HEK293 (cell line): ENCODE measurements around the gene MAGEC2.

ENCODE experiments used
- CTCF ChIA-PET: fragments of 350-600 bp; formaldehyde crosslinking; extraction: SDS; loops from one replicate; lab custom pipeline; 2021; ENCODE audit warnings: antibody characterized with exemption; lab: Yijun Ruan, JAX
- POLR2A ChIA-PET: fragments of 300-600 bp; formaldehyde crosslinking; extraction: SDS; loops from one replicate; lab custom pipeline; 2020; ENCODE audit warnings: antibody characterized with exemption, inconsistent platforms; lab: Yijun Ruan, JAX
- H3K27ac ChIP-seq: fragments of 200-500 bp; sonication (Bioruptor generic); 2 replicates; pipeline ENCODE4 v1.5.1; 2014; ENCODE audit warnings: low read depth, low read length, control low read depth, inconsistent platforms; ENCODE audit errors: extremely low read depth
- H3K36me3 ChIP-seq, 2 experiments: fragments of 200-500 bp in 1 of 2; sonication (Bioruptor generic) in 1 of 2; 1 replicate in 1 of 2; 2 replicates in 1 of 2; pipeline ENCODE4 v1.5.1; 2014 to 2017; ENCODE audit warnings: inconsistent platforms in 2 of 2, low read length in 2 of 2; ENCODE audit not compliant: control insufficient read depth in 2 of 2, insufficient read depth in 1 of 2
- H3K4me1 ChIP-seq: fragments of 200-500 bp; sonication (Bioruptor generic); 2 replicates; pipeline ENCODE4 v1.5.1; 2014; ENCODE audit warnings: mild to moderate bottlenecking, low read length, inconsistent platforms; ENCODE audit not compliant: control insufficient read depth, insufficient read depth
- H3K4me3 ChIP-seq: 2 replicates; pipeline ENCODE4 v1.5.1; 2011; ENCODE audit warnings: low read depth, mild to moderate bottlenecking, control low read depth, low read length, moderate library complexity
- H3K9me3 ChIP-seq: fragments of 200-500 bp; sonication (Bioruptor generic); 2 replicates; pipeline ENCODE4 v1.5.1; 2014; ENCODE audit warnings: low read depth, low read length, inconsistent platforms; ENCODE audit not compliant: control insufficient read depth, insufficient read depth
- IKZF3 ChIP-seq: fragments of 450-650 bp; IDR thresholded peaks from 2 replicates; pipeline ENCODE4 v1.5.0; 2018; ENCODE audit warnings: missing biosample characterization, mild to moderate bottlenecking, missing genetic modification characterization, moderate library complexity
- PBX3 ChIP-seq: sonication (generic); formaldehyde crosslinking; IDR thresholded peaks from 2 replicates; pipeline ENCODE4 v1.8.1; 2022; ENCODE audit warnings: mild to moderate bottlenecking, moderate library complexity, missing genetic modification reagents
- SALL2 ChIP-seq: fragments of 450-650 bp; formaldehyde crosslinking; IDR thresholded peaks from 2 replicates; pipeline ENCODE4 v1.5.0; 2017; ENCODE audit warnings: missing biosample characterization, mild to moderate bottlenecking, missing genetic modification characterization, borderline replicate concordance
- ZNF155 ChIP-seq: fragments of 450-650 bp; formaldehyde crosslinking; IDR thresholded peaks from 2 replicates; pipeline ENCODE4 v1.5.1; 2016; ENCODE audit warnings: missing biosample characterization, missing genetic modification characterization
- ZNF184 ChIP-seq: fragments of 450-650 bp; IDR thresholded peaks from 2 replicates; pipeline ENCODE4 v1.5.1; 2018; ENCODE audit warnings: missing biosample characterization, mild to moderate bottlenecking, missing genetic modification characterization
- ZNF24 ChIP-seq: fragments of 450-650 bp; formaldehyde crosslinking; IDR thresholded peaks from 2 replicates; pipeline ENCODE4 v1.5.1; 2016; ENCODE audit warnings: missing biosample characterization, missing genetic modification characterization
- ZNF423 ChIP-seq: fragments of 450-650 bp; formaldehyde crosslinking; IDR thresholded peaks from 2 replicates; pipeline ENCODE4 v1.5.1; 2016; ENCODE audit warnings: missing biosample characterization, missing genetic modification characterization
- ZNF529 ChIP-seq: fragments of 450-650 bp; formaldehyde crosslinking; IDR thresholded peaks from 2 replicates; pipeline ENCODE4 v1.5.1; 2017; ENCODE audit warnings: missing genetic modification characterization, missing biosample characterization; ENCODE audit not compliant: insufficient replicate concordance
- ZNF707 ChIP-seq: fragments of 450-650 bp; formaldehyde crosslinking; IDR thresholded peaks from 2 replicates; pipeline ENCODE4 v1.5.1; 2016; ENCODE audit warnings: missing biosample characterization, missing genetic modification characterization
- ZSCAN18 ChIP-seq: fragments of 450-650 bp; formaldehyde crosslinking; IDR thresholded peaks from 2 replicates; pipeline ENCODE4 v1.5.1; 2016; ENCODE audit warnings: missing biosample characterization, missing genetic modification characterization

MAGEC2 gene

GRCh38 chrX:142156567-142156966, 48.5 kb downstream of the MAGEC2 start:
- no peaks in the 10 kb centered on the region for H3K9me3 ChIP-seq
- TF ChIP-seq ZNF155 (tag by site-specific recombination) = no peak
- TF ChIP-seq ZNF184 (tag by site-specific recombination) = no peak
- no peak for TF ChIP-seq IKZF3 (tag by site-specific recombination)
- TF ChIP-seq PBX3 (CRISPR knock-in tag) = no peak
- TF ChIP-seq ZNF24 (tag by site-specific recombination) = no peak
- TF ChIP-seq ZNF529 = no peak
- TF ChIP-seq SALL2 (tag by site-specific recombination) = no peak
- TF ChIP-seq ZNF423 (tag by site-specific recombination) = no peak
- TF ChIP-seq ZNF707 (tag by site-specific recombination) = no peak
- TF ChIP-seq ZSCAN18 (tag by site-specific recombination) = no peak
- no peaks in the 10 kb centered on the region for H3K4me1 ChIP-seq
- no peak overlapping the region for H3K27ac ChIP-seq
- ChIA-PET POLR2A (interaction anchor here (0.7 kb wide), 1 partner anchor 11 kb away, joined by 3 read pairs; no protein-coding TSS in a partner anchor), CTCF (no interaction called here)
- H3K36me3 ChIP-seq = no peaks in the 10 kb centered on the region
- no peak overlapping the region for H3K4me3 ChIP-seq
